Nephron (organoid): ENCODE measurements around the gene KCNMA1.

Experiments used
- H3K27ac Mint-ChIP-seq, 3 experiments: 2 replicates each; pipeline ENCODE4 v1.8.0; 2020; ENCODE audit warnings: mixed read lengths in 3 of 3, mild to moderate bottlenecking in 2 of 3, moderate library complexity in 1 of 3
- H3K27me3 Mint-ChIP-seq: 2 replicates; pipeline ENCODE4 v1.8.0; 2021; ENCODE audit warnings: low read depth, mild to moderate bottlenecking, moderate library complexity, mixed read lengths
- H3K36me3 Mint-ChIP-seq: 2 replicates; pipeline ENCODE4 v1.8.0; 2020; ENCODE audit warnings: low read depth, mixed read lengths
- H3K4me1 Mint-ChIP-seq: 2 replicates; pipeline ENCODE4 v1.8.0; 2020; ENCODE audit warnings: mixed read lengths
- H3K4me3 Mint-ChIP-seq, 3 experiments: 2 replicates each; pipeline ENCODE4 v1.8.0; 2020; ENCODE audit warnings: mild to moderate bottlenecking in 3 of 3, mixed read lengths in 3 of 3, moderate library complexity in 2 of 3
- H3K9me3 Mint-ChIP-seq: 2 replicates; pipeline ENCODE4 v1.8.0; 2020; ENCODE audit warnings: mixed read lengths
- TF ChIP-seq, protein P1 (sequence below), 3 experiments: fragments of 200-600 bp; sonication (generic); IDR thresholded peaks; one replicate each; pipeline ENCODE4 v1.5.0; 2021; ENCODE audit warnings: antibody characterized with exemption in 3 of 3; ENCODE audit not compliant: unreplicated experiment in 3 of 3

The KCNMA1 gene

GRCh38 chr10:77619964-77620703 lies 17.5 kb downstream of the KCNMA1 start:
- Mint-ChIP-seq H3K27me3 (peaks cover 12% of the 10 kb centered on the region), H3K4me1 (peaks cover 4% of the 10 kb centered on the region), H3K4me3 (no peak overlapping the region), H3K9me3 (no peaks in the 10 kb centered on the region), H3K36me3 (no peaks in the 10 kb centered on the region), H3K27ac (no peak overlapping the region)
- TF ChIP-seq, protein P1, sequence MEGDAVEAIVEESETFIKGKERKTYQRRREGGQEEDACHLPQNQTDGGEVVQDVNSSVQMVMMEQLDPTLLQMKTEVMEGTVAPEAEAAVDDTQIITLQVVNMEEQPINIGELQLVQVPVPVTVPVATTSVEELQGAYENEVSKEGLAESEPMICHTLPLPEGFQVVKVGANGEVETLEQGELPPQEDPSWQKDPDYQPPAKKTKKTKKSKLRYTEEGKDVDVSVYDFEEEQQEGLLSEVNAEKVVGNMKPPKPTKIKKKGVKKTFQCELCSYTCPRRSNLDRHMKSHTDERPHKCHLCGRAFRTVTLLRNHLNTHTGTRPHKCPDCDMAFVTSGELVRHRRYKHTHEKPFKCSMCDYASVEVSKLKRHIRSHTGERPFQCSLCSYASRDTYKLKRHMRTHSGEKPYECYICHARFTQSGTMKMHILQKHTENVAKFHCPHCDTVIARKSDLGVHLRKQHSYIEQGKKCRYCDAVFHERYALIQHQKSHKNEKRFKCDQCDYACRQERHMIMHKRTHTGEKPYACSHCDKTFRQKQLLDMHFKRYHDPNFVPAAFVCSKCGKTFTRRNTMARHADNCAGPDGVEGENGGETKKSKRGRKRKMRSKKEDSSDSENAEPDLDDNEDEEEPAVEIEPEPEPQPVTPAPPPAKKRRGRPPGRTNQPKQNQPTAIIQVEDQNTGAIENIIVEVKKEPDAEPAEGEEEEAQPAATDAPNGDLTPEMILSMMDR (IDR thresholded peaks at IDR 0.05; ENCODE audit: unreplicated experiment in 3 of 3) = no peak

- H3K4me1 Mint-ChIP-seq = peaks cover 7% of the 10 kb centered on the region
- peaks cover 25% of the 10 kb centered on the region for H3K27me3 Mint-ChIP-seq
Observed at GRCh38 chr10:77618117-77618516, 19.5 kb downstream of the KCNMA1 start.

DNA sequence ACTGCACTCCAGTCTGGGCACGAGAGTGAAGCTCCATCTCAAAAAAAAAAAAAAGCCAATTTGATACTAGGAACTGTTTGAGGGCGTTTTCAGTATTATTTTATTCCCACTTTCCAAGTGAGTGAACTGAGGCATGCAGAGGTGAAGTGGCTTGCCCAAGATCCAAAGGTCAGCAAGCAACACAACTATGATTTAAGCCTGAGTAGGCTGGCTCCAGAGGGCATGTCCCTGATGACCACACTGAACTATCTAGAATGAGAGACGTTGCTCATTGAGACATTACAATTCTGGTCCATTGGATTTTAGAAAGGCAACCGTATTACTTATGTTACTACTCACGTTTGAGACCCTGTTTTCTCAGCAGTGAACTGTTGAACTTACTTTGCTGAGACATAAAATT lies 20.8 kb downstream of the KCNMA1 start:
- H3K9me3 Mint-ChIP-seq = no peaks in the 10 kb centered on the region
- peaks cover 8% of the 10 kb centered on the region for H3K4me1 Mint-ChIP-seq
- no peak overlapping the region for H3K27ac Mint-ChIP-seq
- peaks cover 25% of the 10 kb centered on the region for H3K27me3 Mint-ChIP-seq
- TF ChIP-seq, protein P1 (IDR thresholded peaks at IDR 0.05; ENCODE audit: unreplicated experiment in 3 of 3) = no peak
- no peaks in the 10 kb centered on the region for H3K36me3 Mint-ChIP-seq
- no peak overlapping the region for H3K4me3 Mint-ChIP-seq

More at GRCh38 chr10:77618117-77618516, 19.5 kb downstream of the KCNMA1 start:
- TF ChIP-seq, protein P1 (IDR thresholded peaks at IDR 0.05; ENCODE audit: unreplicated experiment in 3 of 3) = no peak
- Mint-ChIP-seq H3K27ac (no peak overlapping the region), H3K9me3 (no peaks in the 10 kb centered on the region), H3K4me3 (no peak overlapping the region), H3K36me3 (no peaks in the 10 kb centered on the region)

DNA sequence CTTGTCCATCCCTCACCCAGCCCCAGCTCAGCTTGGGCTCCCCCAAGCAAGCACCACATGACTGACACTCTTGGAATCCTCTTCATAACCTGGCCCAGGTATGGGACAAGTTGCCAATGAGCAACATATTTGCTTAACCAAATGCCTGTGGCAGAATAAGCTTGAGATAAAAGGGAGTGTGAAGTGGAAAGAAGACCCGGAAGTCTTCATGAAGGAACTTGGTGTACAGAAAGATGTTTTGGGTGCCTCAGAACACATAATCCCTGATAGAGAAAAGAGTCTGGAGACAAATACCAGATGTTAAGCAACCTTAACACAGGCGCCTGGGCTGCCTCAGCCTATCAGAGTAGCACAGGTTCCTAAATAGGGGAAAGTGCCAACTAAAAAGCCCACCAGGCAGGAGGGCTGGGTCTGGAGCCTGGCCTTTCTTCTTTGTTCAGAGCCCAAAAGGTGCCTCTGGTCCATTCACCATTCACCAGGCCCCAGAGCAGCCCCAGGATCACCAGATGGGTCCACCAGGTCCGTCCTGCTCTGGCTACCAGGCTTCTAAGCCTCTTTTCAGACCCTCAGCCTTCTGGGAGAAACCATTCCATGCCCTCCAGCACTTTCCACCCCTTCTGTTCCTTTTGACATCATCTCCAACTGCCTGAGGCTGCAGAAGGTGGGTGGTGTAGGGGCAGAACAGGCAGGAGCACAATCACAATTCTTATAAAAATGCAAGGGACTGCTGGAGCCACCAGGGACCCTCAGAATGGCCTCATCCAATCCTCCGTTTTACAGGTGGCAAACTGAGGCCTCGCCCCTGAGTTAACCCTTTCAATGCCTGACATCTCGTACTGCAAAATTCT lies 22.6 kb downstream of the KCNMA1 start:
- Mint-ChIP-seq H3K4me3 (no peak overlapping the region), H3K4me1 (peaks cover 13% of the 10 kb centered on the region), H3K27ac (no peak overlapping the region), H3K36me3 (no peaks in the 10 kb centered on the region), H3K9me3 (no peaks in the 10 kb centered on the region), H3K27me3 (peaks cover 25% of the 10 kb centered on the region)
- TF ChIP-seq, protein P1 (IDR thresholded peaks at IDR 0.05; ENCODE audit: unreplicated experiment in 3 of 3) = no peak

DNA sequence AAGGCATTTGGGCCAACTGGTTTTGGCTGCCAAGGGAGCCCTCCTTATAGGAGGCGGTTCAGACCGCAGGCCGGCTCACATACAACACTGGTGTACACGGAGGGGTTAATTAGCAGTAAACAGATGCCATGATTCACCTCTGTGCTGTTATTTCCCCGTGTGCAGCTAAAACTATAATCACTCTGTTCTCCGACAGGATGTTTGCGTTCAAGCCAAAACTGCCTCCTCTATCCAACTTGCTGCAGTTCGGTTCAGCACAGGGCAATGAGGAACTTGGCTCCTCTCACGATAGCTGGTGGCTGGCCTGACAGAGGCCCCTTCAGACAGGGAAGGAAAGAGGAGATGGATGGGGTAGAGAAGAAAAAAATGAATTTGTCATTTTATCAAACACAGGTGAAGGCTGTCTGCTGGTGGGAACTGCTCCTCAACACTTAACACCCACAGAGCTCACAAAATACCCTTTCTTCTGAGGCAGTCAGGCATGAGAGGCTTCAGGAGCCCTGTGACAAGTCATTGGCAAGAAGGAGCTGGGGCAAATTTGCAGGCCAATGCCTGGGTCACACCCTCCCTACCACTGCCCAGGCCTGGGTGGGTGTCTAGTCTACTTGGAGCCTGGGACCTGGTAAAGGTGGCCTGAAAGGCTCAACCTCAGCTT lies 24.0 kb downstream of the KCNMA1 start:
- H3K27me3 Mint-ChIP-seq = peaks cover 25% of the 10 kb centered on the region
- peak overlapping the region in 1 of 3 experiments; percentile 29 for H3K27ac Mint-ChIP-seq
- H3K4me3 Mint-ChIP-seq = no peak overlapping the region
- no peaks in the 10 kb centered on the region for H3K36me3 Mint-ChIP-seq
- peaks cover 24% of the 10 kb centered on the region for H3K4me1 Mint-ChIP-seq
- TF ChIP-seq, protein P1 (IDR thresholded peaks at IDR 0.05; ENCODE audit: unreplicated experiment in 3 of 3) = no peak
- no peaks in the 10 kb centered on the region for H3K9me3 Mint-ChIP-seq
